MM.1S (cell line): Measurements from ENCODE around the gene XRN1.

Experiments used
- DNase-seq: peaks from one replicate; pipeline ENCODE4 v3.0.0-alpha.2; 2015
- H2AFZ ChIP-seq: fragments of 300-600 bp; sonication (generic); 2 replicates; pipeline ENCODE4 v1.6.0; 2016; ENCODE audit warnings: antibody characterized with exemption, low read length
- H3F3A ChIP-seq: fragments of 300-600 bp; sonication (generic); 2 replicates; pipeline ENCODE4 v1.6.1; 2016; ENCODE audit warnings: mild to moderate bottlenecking, antibody characterized with exemption, low read length, moderate library complexity, mixed read lengths; ENCODE audit not compliant: insufficient read depth
- H3K27ac ChIP-seq: fragments of 300-600 bp; sonication (generic); 2 replicates; pipeline ENCODE4 v1.5.1; 2016; ENCODE audit warnings: mild to moderate bottlenecking, low read length
- H3K27me3 ChIP-seq: fragments of 300-600 bp; sonication (generic); replicated peaks from 2 replicates; pipeline ENCODE4 v1.6.0; 2016; ENCODE audit warnings: low read length; ENCODE audit not compliant: insufficient read depth
- H3K36me3 ChIP-seq: fragments of 300-600 bp; sonication (generic); replicated peaks from 2 replicates; pipeline ENCODE4 v1.6.1; 2016; ENCODE audit warnings: mild to moderate bottlenecking, low read length, mixed read lengths; ENCODE audit not compliant: insufficient read depth
- H3K4me1 ChIP-seq: fragments of 300-600 bp; sonication (generic); 2 replicates; pipeline ENCODE4 v1.6.1; 2016; ENCODE audit warnings: low read length, mixed read lengths
- H3K4me2 ChIP-seq: fragments of 300-600 bp; sonication (generic); 2 replicates; pipeline ENCODE4 v1.6.0; 2016; ENCODE audit warnings: low read depth, low read length
- H3K4me3 ChIP-seq: fragments of 300-600 bp; sonication (generic); 2 replicates; pipeline ENCODE4 v1.5.1; 2016; ENCODE audit warnings: low read length, mixed read lengths
- H3K79me2 ChIP-seq: fragments of 300-600 bp; sonication (generic); 2 replicates; pipeline ENCODE4 v1.6.1; 2016; ENCODE audit warnings: mixed run types, low read length, mixed read lengths
- H3K9ac ChIP-seq: fragments of 300-600 bp; sonication (generic); 2 replicates; pipeline ENCODE4 v1.6.1; 2016; ENCODE audit warnings: low read length, mixed read lengths
- H3K9me2 ChIP-seq: fragments of 300-600 bp; sonication (generic); replicated peaks from 2 replicates; pipeline ENCODE4 v1.6.1; 2016; ENCODE audit warnings: mild to moderate bottlenecking, low read length, mixed read lengths; ENCODE audit not compliant: insufficient read depth
- H3K9me3 ChIP-seq: fragments of 300-600 bp; sonication (generic); replicated peaks from 2 replicates; pipeline ENCODE4 v1.6.1; 2016; ENCODE audit warnings: mild to moderate bottlenecking, low read length, mixed read lengths; ENCODE audit not compliant: insufficient read depth
- H4K20me1 ChIP-seq: fragments of 300-600 bp; sonication (generic); 2 replicates; pipeline ENCODE4 v1.6.1; 2016; ENCODE audit warnings: mild to moderate bottlenecking, low read length, moderate library complexity, mixed read lengths; ENCODE audit not compliant: insufficient read depth
- EZH2 ChIP-seq: fragments of 300-600 bp; sonication (generic); optimal IDR thresholded peaks from 2 replicates; pipeline ENCODE3; 2017; ENCODE audit warnings: low read depth, mild to moderate bottlenecking, antibody characterized with exemption, low read length, mixed read lengths
- EZH2phosphoT487 ChIP-seq: fragments of 300-600 bp; sonication (generic); IDR thresholded peaks from 2 replicates; pipeline ENCODE4 v1.6.1; 2018; ENCODE audit warnings: antibody characterized with exemption, low read length
- TF ChIP-seq, protein P1 (sequence below): fragments of 300-600 bp; sonication (generic); IDR thresholded peaks from 2 replicates; pipeline ENCODE4 v1.5.1; 2016; ENCODE audit warnings: antibody characterized with exemption, low read length, mixed read lengths

The XRN1 gene

DNA sequence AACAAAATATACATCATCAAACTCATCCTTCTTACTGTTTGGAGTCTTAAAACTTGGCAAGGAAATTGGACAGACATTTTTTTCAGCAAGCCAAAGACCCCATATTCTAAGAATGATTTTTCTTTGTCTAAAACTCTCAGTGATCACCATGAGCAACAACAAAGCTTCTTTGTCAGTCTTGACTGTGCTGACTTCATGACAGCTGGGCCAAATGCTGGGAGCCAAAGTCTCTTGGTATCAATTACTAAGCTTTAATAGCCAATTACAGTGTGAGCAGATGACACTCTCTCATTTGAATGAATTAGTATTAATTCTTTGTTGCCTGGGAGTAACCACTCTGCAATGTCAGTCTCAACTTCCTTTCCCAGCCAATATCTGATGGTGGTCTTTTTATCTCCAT lies 174.3 kb downstream of the XRN1 start:
- DNase-seq: no peak
- no peaks in the 10 kb centered on the region for H3K27me3 ChIP-seq
- H3F3A ChIP-seq: no peaks in the 10 kb centered on the region
- no peaks in the 10 kb centered on the region for H3K4me1 ChIP-seq
- no peak overlapping the region for H2AFZ ChIP-seq
- no peaks in the 10 kb centered on the region for H4K20me1 ChIP-seq
- no peaks in the 10 kb centered on the region for H3K36me3 ChIP-seq
- no peak overlapping the region for H3K9ac ChIP-seq
- TF ChIP-seq EZH2phosphoT487: no peak
- H3K9me2 ChIP-seq: no peaks in the 10 kb centered on the region
- H3K9me3 ChIP-seq: no peaks in the 10 kb centered on the region
- no peak overlapping the region for H3K4me2 ChIP-seq
- no peaks in the 10 kb centered on the region for H3K79me2 ChIP-seq
- H3K4me3 ChIP-seq: no peak overlapping the region
- H3K27ac ChIP-seq: no peak overlapping the region

DNA sequence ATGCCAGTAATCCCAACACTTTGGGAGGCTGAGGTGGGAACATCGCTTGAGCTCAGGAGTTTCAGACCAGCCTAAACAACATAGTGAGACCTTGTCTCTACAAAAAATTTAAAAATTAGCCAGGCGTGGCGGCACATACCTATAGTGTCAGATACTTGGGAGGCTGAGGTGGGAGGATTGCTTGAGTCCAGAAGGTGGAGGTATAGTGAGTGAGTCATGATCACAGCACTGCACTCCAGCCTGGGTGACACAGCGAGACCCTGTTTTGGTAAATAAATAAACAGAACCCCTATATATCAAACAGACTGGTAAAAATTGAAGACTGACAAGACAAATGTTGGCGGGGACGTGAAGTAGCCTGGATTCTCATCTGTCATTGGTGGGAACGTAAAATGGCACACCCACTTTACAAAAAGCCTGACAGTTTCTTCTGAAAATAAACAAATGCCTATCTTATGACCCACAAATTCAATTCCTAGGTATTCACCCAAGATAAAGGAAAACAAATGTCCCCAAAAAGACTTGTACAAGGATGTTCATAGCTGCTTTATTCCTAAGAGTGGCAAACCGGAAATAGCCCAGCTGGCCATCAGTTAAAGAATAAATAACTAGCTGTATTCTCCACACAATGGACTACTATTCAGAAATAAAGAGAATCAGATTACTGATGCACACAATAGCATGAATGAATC lies 175.5 kb downstream of the XRN1 start:
- Histone ChIP-seq H2AFZ (no peak overlapping the region), H3K4me1 (no peaks in the 10 kb centered on the region), H3K4me3 (no peak overlapping the region), H3K9ac (no peak overlapping the region), H3K9me2 (no peaks in the 10 kb centered on the region), H3K79me2 (no peaks in the 10 kb centered on the region), H3K27ac (no peak overlapping the region), H3K27me3 (no peaks in the 10 kb centered on the region), H4K20me1 (no peaks in the 10 kb centered on the region), H3K36me3 (no peaks in the 10 kb centered on the region), H3K4me2 (no peak overlapping the region), H3F3A (no peaks in the 10 kb centered on the region), H3K9me3 (no peaks in the 10 kb centered on the region)
- no peak for DNase-seq
- TF ChIP-seq EZH2: no peak
- no peak for TF ChIP-seq EZH2phosphoT487
- TF ChIP-seq, protein P1, sequence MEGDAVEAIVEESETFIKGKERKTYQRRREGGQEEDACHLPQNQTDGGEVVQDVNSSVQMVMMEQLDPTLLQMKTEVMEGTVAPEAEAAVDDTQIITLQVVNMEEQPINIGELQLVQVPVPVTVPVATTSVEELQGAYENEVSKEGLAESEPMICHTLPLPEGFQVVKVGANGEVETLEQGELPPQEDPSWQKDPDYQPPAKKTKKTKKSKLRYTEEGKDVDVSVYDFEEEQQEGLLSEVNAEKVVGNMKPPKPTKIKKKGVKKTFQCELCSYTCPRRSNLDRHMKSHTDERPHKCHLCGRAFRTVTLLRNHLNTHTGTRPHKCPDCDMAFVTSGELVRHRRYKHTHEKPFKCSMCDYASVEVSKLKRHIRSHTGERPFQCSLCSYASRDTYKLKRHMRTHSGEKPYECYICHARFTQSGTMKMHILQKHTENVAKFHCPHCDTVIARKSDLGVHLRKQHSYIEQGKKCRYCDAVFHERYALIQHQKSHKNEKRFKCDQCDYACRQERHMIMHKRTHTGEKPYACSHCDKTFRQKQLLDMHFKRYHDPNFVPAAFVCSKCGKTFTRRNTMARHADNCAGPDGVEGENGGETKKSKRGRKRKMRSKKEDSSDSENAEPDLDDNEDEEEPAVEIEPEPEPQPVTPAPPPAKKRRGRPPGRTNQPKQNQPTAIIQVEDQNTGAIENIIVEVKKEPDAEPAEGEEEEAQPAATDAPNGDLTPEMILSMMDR: no peak

DNA sequence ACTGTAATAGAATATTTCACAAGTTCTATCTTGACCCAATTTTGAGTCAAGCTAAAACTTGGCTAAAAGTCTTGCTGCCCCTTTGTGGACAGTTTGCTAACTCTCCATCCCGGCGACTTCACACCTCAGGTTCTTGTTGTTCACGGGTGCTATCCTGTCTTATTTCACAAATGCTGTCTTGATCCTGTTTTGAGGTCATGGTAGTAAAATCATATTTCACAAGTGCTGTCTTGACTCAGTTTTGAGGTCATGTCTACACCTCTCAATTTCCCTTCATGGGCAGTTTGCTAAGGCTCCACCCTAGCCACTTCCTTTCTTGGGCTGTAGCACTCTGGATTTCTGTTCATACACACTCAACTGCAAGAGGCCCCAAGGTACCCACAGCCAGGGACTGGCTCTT lies 177.4 kb downstream of the XRN1 start:
- Histone ChIP-seq H2AFZ (no peak overlapping the region), H3K9me3 (no peaks in the 10 kb centered on the region), H3F3A (no peaks in the 10 kb centered on the region), H3K79me2 (no peaks in the 10 kb centered on the region), H3K9me2 (no peaks in the 10 kb centered on the region), H4K20me1 (no peaks in the 10 kb centered on the region), H3K9ac (no peak overlapping the region), H3K27ac (no peak overlapping the region), H3K27me3 (no peaks in the 10 kb centered on the region), H3K36me3 (no peaks in the 10 kb centered on the region), H3K4me1 (no peaks in the 10 kb centered on the region), H3K4me2 (no peak overlapping the region), H3K4me3 (no peak overlapping the region)
- TF ChIP-seq EZH2 (no peak), EZH2phosphoT487 (no peak)
- TF ChIP-seq, protein P1: no peak
- DNase-seq: no peak

DNA sequence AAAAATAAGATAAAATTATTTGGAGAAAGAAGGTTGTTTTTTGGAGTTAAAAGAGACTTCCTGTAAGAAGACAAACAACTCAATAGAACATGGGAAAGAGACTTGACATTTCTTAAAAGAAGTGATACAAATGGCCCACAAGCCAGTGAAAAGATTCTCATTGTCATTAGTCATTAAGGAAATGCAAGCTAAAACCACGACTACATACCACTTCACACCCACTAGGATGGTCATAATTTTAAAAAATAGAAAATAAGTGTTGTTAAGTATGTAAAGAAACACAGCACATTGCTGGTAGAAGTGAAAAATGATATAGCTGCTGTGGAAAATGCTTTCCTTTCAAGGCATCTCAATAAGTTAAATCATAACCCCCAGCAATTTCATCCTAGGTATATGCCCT lies 178.1 kb downstream of the XRN1 start:
- H3K27ac ChIP-seq: no peak overlapping the region
- no peak for DNase-seq
- no peak overlapping the region for H2AFZ ChIP-seq

More for the DNA sequence above, 178.1 kb downstream of the XRN1 start:
- Histone ChIP-seq H3K4me1 (no peaks in the 10 kb centered on the region), H3F3A (no peaks in the 10 kb centered on the region), H3K9me3 (no peaks in the 10 kb centered on the region), H3K4me3 (no peak overlapping the region), H3K4me2 (no peak overlapping the region), H3K36me3 (no peaks in the 10 kb centered on the region), H4K20me1 (no peaks in the 10 kb centered on the region), H3K9me2 (no peaks in the 10 kb centered on the region), H3K27me3 (no peaks in the 10 kb centered on the region), H3K79me2 (no peaks in the 10 kb centered on the region), H3K9ac (no peak overlapping the region)
- no peak for TF ChIP-seq EZH2phosphoT487
- TF ChIP-seq, protein P1: no peak
- no peak for TF ChIP-seq EZH2
